Right lobe of liver (tissue), 6 donors: ENCODE measurements around the gene ACSF2. TPM values are rescaled to one million over a fixed set of nuclear protein-coding genes. Genes with fewer than 3 reads are reported as not detected.

Experiments
- ATAC-seq, 4 donors: fragments of 200-7000 bp; cut with Tn5 transposase; one replicate each; pipeline ENCODE4 v1.9.1; 2020; ENCODE audit warnings: mild to moderate bottlenecking in 4 of 4, moderate library complexity in 4 of 4
- DNase-seq, 3 donors: peaks; one replicate each; pipeline ENCODE4 v3.0.0-alpha.2; 2020
- H3K27ac ChIP-seq, 3 donors: fragments of 200-600 bp; one replicate each; pipeline ENCODE4 v1.8.0; 2022
- H3K27me3 ChIP-seq, 2 donors: fragments of 200-600 bp; one replicate each; pipeline ENCODE4 v1.8.0; 2022
- H3K36me3 ChIP-seq, 4 donors: fragments of 200-600 bp; sonication (generic) in 1 of 4; one replicate each; pipeline versions ENCODE4 v1.5.1 to v1.8.0; 2017 to 2022; ENCODE audit warnings: control low read depth in 1 of 4
- H3K4me1 ChIP-seq, 4 donors: fragments of 200-600 bp; sonication (generic) in 1 of 4; one replicate each; pipeline versions ENCODE4 v1.5.1 to v1.8.0; 2017 to 2022; ENCODE audit warnings: control low read depth in 1 of 4
- H3K4me3 ChIP-seq, 3 donors: fragments of 200-600 bp; one replicate each; pipeline ENCODE4 v1.8.0; 2022
- H3K9me3 ChIP-seq, 4 donors: fragments of 200-600 bp; sonication (generic) in 1 of 4; one replicate each; pipeline versions ENCODE4 v1.5.1 to v1.8.0; 2017 to 2022; ENCODE audit warnings: control low read depth in 1 of 4
- POLR2A ChIP-seq: fragments of 450-650 bp; IDR thresholded peaks from one replicate; pipeline ENCODE4 v1.6.1; 2017; ENCODE audit warnings: antibody characterized with exemption, mild to moderate bottlenecking
- WGBS: methylation state at CpG from one replicate; pipeline ENCODE4 v1.1.6; 2018; ENCODE audit warnings: low coverage, low lambda C conversion rate; ENCODE audit not compliant: insufficient coverage; ENCODE audit errors: missing lambda C conversion rate; 5-methylcytosine and 5-hydroxymethylcytosine counted together
- intact Hi-C, 2 donors: fragments of 100-400 bp; cut with DNase I; formaldehyde crosslinking; loops; one replicate each; pipeline versions ENCODE4 v1.11.2 to v1.14.1; 2022
- total RNA-seq, 6 experiments: library from RNA; depleted of rRNA in 2 of 6; stranded (reverse); fragments of >200 nt in 2 of 6; fragmentation: NEBNext Ultra II Directional in 3 of 6; extraction: Animal tissue kit (Norgen Biotek cat#: 25700) in 3 of 6; gene quantifications; one replicate each; pipeline versions ENCODE4 v1.1.0 to v1.2.4, GENCODE V29; 2016 to 2023
- TF ChIP-seq, protein P1 (sequence below), 4 donors: fragments of 200-600 bp in 3 of 4; fragments of 450-650 bp in 1 of 4; IDR thresholded peaks; one replicate each; pipeline versions ENCODE4 v1.5.1 to v1.8.0; 2016 to 2022; ENCODE audit warnings: antibody characterized with exemption in 4 of 4, mild to moderate bottlenecking in 2 of 4
- donor health status: DM: no; HTN: yes; CAD: no.
- donor health status: DM: no; HTN: no; CAD: no.
- donor health status: DM: no; HTN: no; CAD: no.
- donor health status: DM: no; HTN: yes; CAD: no.
- donor health status: DM: no; HTN: yes; CAD: no.

ACSF2 gene
- total RNA-seq, 6 experiments from 2014 or later: 25.1 to 60.9 (median 36.9) TPM

DNA sequence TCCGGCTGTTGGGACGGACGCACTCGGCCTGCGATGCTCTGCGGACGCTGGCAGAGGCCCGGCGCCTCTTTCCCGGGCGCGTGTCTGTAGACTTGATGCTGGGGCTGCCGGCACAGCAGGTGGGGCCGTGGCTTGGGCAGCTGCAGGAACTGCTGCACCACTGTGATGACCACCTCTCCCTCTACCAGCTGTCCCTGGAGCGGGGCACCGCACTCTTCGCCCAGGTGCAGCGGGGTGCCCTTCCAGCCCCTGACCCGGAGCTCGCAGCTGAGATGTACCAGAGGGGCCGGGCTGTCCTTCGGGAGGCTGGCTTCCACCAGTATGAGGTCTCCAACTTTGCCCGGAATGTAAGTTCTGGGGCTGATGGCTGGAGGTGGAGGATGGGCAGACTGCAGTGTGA, 56.1 kb downstream of the ACSF2 start:
- H3K36me3 ChIP-seq: peaks cover 0 to 21% (median 8%) of the 10 kb centered on the region in 4 donors
- H3K4me3 ChIP-seq: no peak overlapping the region
- no peaks in the 10 kb centered on the region for H3K27me3 ChIP-seq
- intact Hi-C loops: loop anchor here in 1 of 2 donors (10.0 kb wide), 1 partner anchor 127 kb away; no protein-coding TSS in a partner anchor
- ATAC-seq (no peak), DNase-seq (peak in 1 of 3 donors; percentile 58)
- H3K4me1 ChIP-seq: peaks cover 0 to 31% (median 9%) of the 10 kb centered on the region in 4 donors
- no CpG with 5 or more reads among the region's 23 CpGs for WGBS
- peak overlapping the region in 1 of 3 donors; percentile 6 for H3K27ac ChIP-seq
- no peaks in the 10 kb centered on the region for H3K9me3 ChIP-seq
- TF ChIP-seq, protein P1, sequence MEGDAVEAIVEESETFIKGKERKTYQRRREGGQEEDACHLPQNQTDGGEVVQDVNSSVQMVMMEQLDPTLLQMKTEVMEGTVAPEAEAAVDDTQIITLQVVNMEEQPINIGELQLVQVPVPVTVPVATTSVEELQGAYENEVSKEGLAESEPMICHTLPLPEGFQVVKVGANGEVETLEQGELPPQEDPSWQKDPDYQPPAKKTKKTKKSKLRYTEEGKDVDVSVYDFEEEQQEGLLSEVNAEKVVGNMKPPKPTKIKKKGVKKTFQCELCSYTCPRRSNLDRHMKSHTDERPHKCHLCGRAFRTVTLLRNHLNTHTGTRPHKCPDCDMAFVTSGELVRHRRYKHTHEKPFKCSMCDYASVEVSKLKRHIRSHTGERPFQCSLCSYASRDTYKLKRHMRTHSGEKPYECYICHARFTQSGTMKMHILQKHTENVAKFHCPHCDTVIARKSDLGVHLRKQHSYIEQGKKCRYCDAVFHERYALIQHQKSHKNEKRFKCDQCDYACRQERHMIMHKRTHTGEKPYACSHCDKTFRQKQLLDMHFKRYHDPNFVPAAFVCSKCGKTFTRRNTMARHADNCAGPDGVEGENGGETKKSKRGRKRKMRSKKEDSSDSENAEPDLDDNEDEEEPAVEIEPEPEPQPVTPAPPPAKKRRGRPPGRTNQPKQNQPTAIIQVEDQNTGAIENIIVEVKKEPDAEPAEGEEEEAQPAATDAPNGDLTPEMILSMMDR (IDR thresholded peaks at IDR 0.05): no peak
- TF ChIP-seq POLR2A: no peak

GRCh38 chr17:50482516-50482915, 56.5 kb downstream of the ACSF2 start:
- intact Hi-C loops: loop anchor here in 1 of 2 donors (10.0 kb wide), 1 partner anchor 128 kb away; no protein-coding TSS in a partner anchor
- TF ChIP-seq, protein P1 (IDR thresholded peaks at IDR 0.05): peak; percentile 83 to 95 (median 92)
- no peak for TF ChIP-seq POLR2A
- Histone ChIP-seq H3K27me3 (no peaks in the 10 kb centered on the region), H3K27ac (peak overlapping the region; percentile 51 to 70 (median 55)), H3K36me3 (peaks cover 0 to 21% (median 8%) of the 10 kb centered on the region in 4 donors), H3K9me3 (no peaks in the 10 kb centered on the region), H3K4me3 (no peak overlapping the region), H3K4me1 (peaks cover 0 to 27% (median 7%) of the 10 kb centered on the region in 4 donors)
- ATAC-seq: peak; percentile 72 to 73 (median 72)
- 0% methylated on average over 7 of the region's 7 CpGs for WGBS
- peak; percentile 94 to 96 (median 96) for DNase-seq

DNA sequence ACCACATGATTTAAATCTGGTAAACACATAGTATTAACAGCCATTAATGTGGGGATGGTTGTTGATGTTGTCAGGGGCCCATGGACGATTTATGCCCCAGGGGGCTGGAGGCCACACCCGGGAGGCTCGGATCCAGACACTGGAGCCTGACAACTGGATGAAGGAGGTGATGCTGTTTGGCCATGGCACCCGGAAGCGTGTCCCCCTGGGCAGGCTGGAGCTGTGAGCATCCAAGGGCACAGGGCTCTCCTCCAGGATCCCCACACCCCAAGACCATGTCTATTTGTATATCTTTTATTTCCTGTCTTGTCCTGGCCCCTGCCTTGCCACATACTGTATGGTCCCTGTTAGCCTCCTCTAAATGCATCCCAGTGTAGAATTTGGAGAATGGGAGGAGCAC, 57.2 kb downstream of the ACSF2 start:
- H3K27ac ChIP-seq: peak overlapping the region in 1 of 3 donors; percentile 55
- intact Hi-C loops: loop anchor here in 1 of 2 donors (10.0 kb wide), 1 partner anchor 128 kb away; no protein-coding TSS in a partner anchor

GRCh38 chr17:50484386-50485155, 58.6 kb downstream of the ACSF2 start:
- TF ChIP-seq, protein P1 (IDR thresholded peaks at IDR 0.05): no peak
- no peak for TF ChIP-seq POLR2A

More for the DNA sequence above, 57.2 kb downstream of the ACSF2 start:
- H3K27me3 ChIP-seq: no peaks in the 10 kb centered on the region
- H3K4me3 ChIP-seq: no peak overlapping the region
- no peak for ATAC-seq
- no peak for TF ChIP-seq POLR2A
- WGBS: 90% methylated on average over 3 of the region's 5 CpGs
- peaks cover 0 to 21% (median 8%) of the 10 kb centered on the region in 4 donors for H3K36me3 ChIP-seq
- DNase-seq: peak in 1 of 3 donors; percentile 21
- H3K9me3 ChIP-seq: no peaks in the 10 kb centered on the region
- peaks cover 0 to 20% (median 5%) of the 10 kb centered on the region in 4 donors for H3K4me1 ChIP-seq

More at GRCh38 chr17:50484386-50485155, 58.6 kb downstream of the ACSF2 start:
- intact Hi-C loops: loop anchor here in 1 of 2 donors (10.0 kb wide), 1 partner anchor 130 kb away; no protein-coding TSS in a partner anchor
- Histone ChIP-seq H3K9me3 (no peaks in the 10 kb centered on the region), H3K4me3 (no peak overlapping the region), H3K36me3 (peaks cover 0 to 21% (median 8%) of the 10 kb centered on the region in 4 donors), H3K27me3 (no peaks in the 10 kb centered on the region), H3K27ac (no peak overlapping the region), H3K4me1 (peaks cover 0 to 16% (median 5%) of the 10 kb centered on the region in 4 donors)
- DNase-seq: peak in 1 of 3 donors; percentile 33
- WGBS: no CpG with 5 or more reads among the region's 11 CpGs
- ATAC-seq: no peak
